ENCODE measurements around the gene GRPEL2. TPM values are rescaled to one million over a fixed set of nuclear protein-coding genes. Genes with fewer than 3 reads are reported as not detected.

The GRPEL2 gene
- total RNA-seq, 1 experiment from 2014 or later = 47.3 TPM

GRCh38 chr5:149388498-149389190 lies 43.3 kb downstream of the GRPEL2 start:
- Histone ChIP-seq H4K5ac (ENCODE audit: insufficient read length, low read depth, low read length) (no peak overlapping the region), H3K27me3 (ENCODE audit: insufficient read depth, low read length) (no peaks in the 10 kb centered on the region), H3K18ac (ENCODE audit: insufficient read length, low read depth, low read length) (no peak overlapping the region), H4K8ac (replicated peaks; ENCODE audit: insufficient read length, low read depth, low read length) (no peak overlapping the region), H2AFZ (ENCODE audit: low read length) (no peak overlapping the region), H3K4me2 (ENCODE audit: insufficient read depth, insufficient read length, low read length) (no peak overlapping the region), H3K9me3 (ENCODE audit: control insufficient read depth, low read depth, low read length) (no peaks in the 10 kb centered on the region), H2AK5ac (ENCODE audit: insufficient read length, low read length) (no peak overlapping the region), H2BK20ac (ENCODE audit: low read depth, low read length, poor library complexity, severe bottlenecking) (no peak overlapping the region), H3K23me2 (ENCODE audit: insufficient read length, low read depth, low read length, poor library complexity, severe bottlenecking) (no peaks in the 10 kb centered on the region), H3K56ac (ENCODE audit: insufficient read length, low read depth, low read length) (no peak overlapping the region), H3K4me1 (ENCODE audit: insufficient read depth, low read length) (no peaks in the 10 kb centered on the region), H3K9ac (ENCODE audit: extremely low read depth, insufficient read length, low read length) (no peak overlapping the region), H2BK120ac (ENCODE audit: low read depth, low read length, poor library complexity, severe bottlenecking) (no peak overlapping the region), H3K4ac (ENCODE audit: low read depth, low read length) (no peak overlapping the region), H2BK15ac (ENCODE audit: low read depth, low read length) (no peak overlapping the region), H4K91ac (ENCODE audit: insufficient read length, low read depth, low read length) (no peak overlapping the region), H3K27ac (ENCODE audit: insufficient read length, low read depth, low read length) (no peak overlapping the region), H3K79me1 (ENCODE audit: insufficient read depth, low read depth, low read length, poor library complexity, severe bottlenecking) (no peaks in the 10 kb centered on the region), H3K14ac (ENCODE audit: insufficient read depth, low read length) (no peak overlapping the region), H4K20me1 (ENCODE audit: control insufficient read depth, insufficient read depth, insufficient read length) (no peaks in the 10 kb centered on the region), H2BK5ac (ENCODE audit: insufficient read length, low read length) (no peak overlapping the region), H3K79me2 (ENCODE audit: insufficient read depth, low read length) (no peaks in the 10 kb centered on the region), H2BK12ac (ENCODE audit: insufficient read length, low read depth, low read length) (no peak overlapping the region), H3K23ac (ENCODE audit: insufficient read length, low read depth, low read length) (no peak overlapping the region), H3T11ph (ENCODE audit: low read length) (no peak overlapping the region)
- Mint-ChIP-seq H3K27ac (no peak overlapping the region), H3K27me3 (ENCODE audit: low read depth) (no peaks in the 10 kb centered on the region; the same call in 1 of the 2 replicates), H3K4me3 (no peak overlapping the region), H3K9me3 (no peaks in the 10 kb centered on the region; a peak in 1 of 5 replicates), H3K4me1 (peaks cover 2 to 3% of the 10 kb centered on the region in 2 experiments), H3K36me3 (ENCODE audit: insufficient read depth in 1 of 3, low read depth in 3 of 3) (no peaks in the 10 kb centered on the region; a peak in 1 of 7 replicates)
- WGBS (ENCODE audit: extremely low coverage, insufficient read length, low lambda C conversion rate) = no CpG with 5 or more reads among the region's 7 CpGs
- no peak for TF ChIP-seq CTCF (conservative IDR thresholded peaks at IDR 0.05)
- DNase-seq = no peak

Measured in H9 (cell line).